HCT116 (cell line): Measurements from ENCODE around the gene LDLRAD4. TPM values are rescaled to one million over a fixed set of nuclear protein-coding genes. Genes with fewer than 3 reads are reported as not detected.

ENCODE experiments used
- ATAC-seq: fragments of 200-7000 bp; cut with Tn5 transposase; 2 replicates; pipeline ENCODE4 v1.9.1; 2020; ENCODE audit warnings: mild to moderate bottlenecking, moderate library complexity
- BruUV-seq: library from RNA; stranded (reverse); fragments of 400-500 nt; replicated peaks from 2 replicates; lab custom pipeline; 2021; lab: Mats Ljungman, UMichigan
- CTCF ChIA-PET: fragments of 300-600 bp; sonication (Branson Sonifier 250); formaldehyde crosslinking; loops from one replicate; lab custom pipeline; 2021; ENCODE audit warnings: antibody characterized with exemption; lab: Charles Lee
- POLR2A ChIA-PET: fragments of 300-600, 350-600 bp; sonication (Branson Sonifier 250); formaldehyde crosslinking; loops from one replicate; lab custom pipeline; 2021; ENCODE audit warnings: antibody characterized with exemption; lab: Charles Lee
- RAD21 ChIA-PET, 2 experiments: fragments of 300-600 bp; sonication (Branson Sonifier 250); formaldehyde crosslinking; loops; one replicate each; lab custom pipeline; 2023; ENCODE audit warnings: low total read pairs in 2 of 2; ENCODE audit not compliant: uncharacterized antibody in 2 of 2, unreplicated experiment in 2 of 2, low non-redundant PET in 1 of 2; lab: Charles Lee
- DNase-seq: peaks from one replicate; pipeline ENCODE4 v3.0.0-alpha.2; 2010; ENCODE audit warnings: low read depth, low spot score
- H2AFZ ChIP-seq: fragments of 200-600 bp; shearing (Covaris generic), sonication (generic); 2 replicates; pipeline ENCODE4 v1.6.1; 2017; ENCODE audit warnings: low read depth, mixed run types, mixed read lengths, antibody characterized with exemption, low read length; ENCODE audit not compliant: poor library complexity, severe bottlenecking
- H3K27ac ChIP-seq: 2 replicates; pipeline ENCODE4 v1.5.1; 2012; ENCODE audit warnings: low read depth, low read length
- H3K27me3 ChIP-seq: fragments of 200-600 bp; sonication (generic); 2 replicates; pipeline ENCODE4 v1.6.1; 2016; ENCODE audit warnings: mixed run types, low read length, mixed read lengths; ENCODE audit not compliant: insufficient read depth
- H3K36me3 ChIP-seq, 2 experiments: fragments of 200-500 bp in 1 of 2; fragments of 200-600 bp in 1 of 2; sonication (Bioruptor generic) in 1 of 2; sonication (generic) in 1 of 2; 2 replicates each; pipeline versions ENCODE4 v1.5.1 to v1.6.1; 2014 to 2016; ENCODE audit warnings: low read length in 2 of 2, inconsistent platforms in 1 of 2, mixed read lengths in 1 of 2, mixed run types in 1 of 2; ENCODE audit not compliant: insufficient read depth in 2 of 2, control insufficient read depth in 1 of 2
- H3K4me1 ChIP-seq, 2 experiments: fragments of 200-600 bp in 1 of 2; sonication (generic) in 1 of 2; 2 replicates each; pipeline versions ENCODE4 v1.5.1 to v1.6.1; 2012 to 2017; ENCODE audit warnings: low read length in 2 of 2, inconsistent platforms in 1 of 2, mild to moderate bottlenecking in 1 of 2, mixed read lengths in 1 of 2, mixed run types in 1 of 2, moderate library complexity in 1 of 2; ENCODE audit not compliant: insufficient read depth in 2 of 2, control insufficient read depth in 1 of 2
- H3K4me2 ChIP-seq: fragments of 200-600 bp; sonication (generic); 2 replicates; pipeline ENCODE4 v1.6.1; 2017; ENCODE audit warnings: mixed run types, low read length, mixed read lengths
- H3K4me3 ChIP-seq, 2 experiments: fragments of 200-600 bp in 1 of 2; sonication (generic) in 1 of 2; replicated peaks in 1 of 2; 2 replicates each; pipeline ENCODE4 v1.5.1; 2011 to 2016; ENCODE audit warnings: low read length in 2 of 2, control low read depth in 1 of 2, low read depth in 1 of 2, mild to moderate bottlenecking in 1 of 2, mixed read lengths in 1 of 2, mixed run types in 1 of 2
- H3K79me2 ChIP-seq: fragments of 200-600 bp; sonication (generic); 2 replicates; pipeline ENCODE4 v1.6.1; 2017; ENCODE audit warnings: mild to moderate bottlenecking, mixed run types, low read length, moderate library complexity, mixed read lengths; ENCODE audit not compliant: insufficient read depth
- H3K9ac ChIP-seq: fragments of 200-600 bp; sonication (generic); 2 replicates; pipeline ENCODE4 v1.6.1; 2016; ENCODE audit warnings: low read length, mixed read lengths
- H3K9me2 ChIP-seq: fragments of 200-600 bp; sonication (generic), shearing (Covaris generic); 2 replicates; pipeline ENCODE4 v1.6.1; 2017; ENCODE audit warnings: mixed run types, mild to moderate bottlenecking, moderate library complexity; ENCODE audit not compliant: insufficient read depth
- H3K9me3 ChIP-seq, 2 experiments: fragments of 200-500 bp in 1 of 2; fragments of 200-600 bp in 1 of 2; sonication (Bioruptor generic) in 1 of 2; sonication (generic) in 1 of 2; 2 replicates each; pipeline ENCODE4 v1.6.1; 2014 to 2017; ENCODE audit warnings: low read length in 2 of 2, mixed read lengths in 2 of 2, inconsistent platforms in 1 of 2, low read depth in 1 of 2, mild to moderate bottlenecking in 1 of 2, mixed run types in 1 of 2, moderate library complexity in 1 of 2; ENCODE audit not compliant: control insufficient read depth in 1 of 2, insufficient read depth in 1 of 2
- H4K20me1 ChIP-seq: fragments of 200-600 bp; sonication (generic), shearing (Covaris generic); 2 replicates; pipeline ENCODE4 v1.6.1; 2017; ENCODE audit warnings: mixed run types, mild to moderate bottlenecking, moderate library complexity; ENCODE audit not compliant: insufficient read depth
- CBX3 ChIP-seq: IDR thresholded peaks from 2 replicates; pipeline ENCODE4 v1.6.1; 2012; ENCODE audit warnings: low read depth
- ELF1 ChIP-seq: IDR thresholded peaks from 2 replicates; pipeline ENCODE4 v1.6.1; 2012; ENCODE audit warnings: low read depth, borderline replicate concordance
- EZH2phosphoT487 ChIP-seq: fragments of 200-600 bp; IDR thresholded peaks from 2 replicates; pipeline ENCODE4 v1.6.1; 2018; ENCODE audit warnings: antibody characterized with exemption, borderline replicate concordance
- MAX ChIP-seq: IDR thresholded peaks from 2 replicates; pipeline ENCODE4 v1.6.1; 2012
- POLR2AphosphoS5 ChIP-seq: IDR thresholded peaks from 2 replicates; pipeline ENCODE4 v1.6.1; 2011; ENCODE audit warnings: mild to moderate bottlenecking, low read depth, low read length, moderate library complexity
- REST ChIP-seq: IDR thresholded peaks from 2 replicates; pipeline ENCODE4 v1.6.1; 2012; ENCODE audit warnings: low read depth
- SIN3A ChIP-seq: IDR thresholded peaks from 2 replicates; pipeline ENCODE4 v1.6.1; 2012; ENCODE audit warnings: low read depth
- ZBTB33 ChIP-seq: IDR thresholded peaks from 2 replicates; pipeline ENCODE4 v1.6.1; 2011; ENCODE audit warnings: mild to moderate bottlenecking, low read length, moderate library complexity; ENCODE audit not compliant: insufficient replicate concordance; ENCODE audit errors: extremely low read depth
- ZNF274 ChIP-seq: fragments of 200-500 bp; sonication (Bioruptor generic); IDR thresholded peaks from 2 replicates; pipeline ENCODE4 v1.6.1; 2014; ENCODE audit warnings: mild to moderate bottlenecking, low read depth, low read length, inconsistent platforms
- intact Hi-C: fragments of 100-400 bp; cut with micrococcal nuclease; formaldehyde crosslinking; loops from 2 replicates; pipeline ENCODE4 v1.10.0; 2022
- total RNA-seq: library from RNA; stranded (reverse); gene quantifications from one replicate; pipeline ENCODE4 v1.2.1, GENCODE V29; 2021; ENCODE audit not compliant: unreplicated experiment
- TF ChIP-seq, protein P1 (sequence below), 3 experiments: fragments of 200-600 bp in 1 of 3; sonication (generic) in 1 of 3; IDR thresholded peaks in 2 of 3; conservative IDR thresholded peaks in 1 of 3; 2 replicates each; pipeline ENCODE4 v1.5.1; 2012 to 2017; ENCODE audit warnings: low read depth in 2 of 3, low read length in 2 of 3, antibody characterized with exemption in 1 of 3, borderline replicate concordance in 1 of 3, control low read depth in 1 of 3, mild to moderate bottlenecking in 1 of 3, mixed read lengths in 1 of 3, mixed run types in 1 of 3, moderate library complexity in 1 of 3; ENCODE audit not compliant: insufficient read depth in 1 of 3

The LDLRAD4 gene
- total RNA-seq, 1 experiment from 2014 or later = 1.2 TPM

GRCh38 chr18:13309031-13309747 is 90.6 kb downstream of the LDLRAD4 start:
- POLR2A ChIA-PET = no interaction called here
- DNase-seq = no peak
- no peak overlapping the region for H3K9ac ChIP-seq
- H4K20me1 ChIP-seq = no peaks in the 10 kb centered on the region
- no peaks in the 10 kb centered on the region for H3K9me2 ChIP-seq
- no peak overlapping the region for H3K4me3 ChIP-seq
- no peak overlapping the region for H3K4me2 ChIP-seq
- TF ChIP-seq POLR2AphosphoS5 (no peak), REST (no peak), ZNF274 (no peak), SIN3A (no peak), CBX3 (no peak), ZBTB33 (no peak), EZH2phosphoT487 (no peak), ELF1 (no peak), MAX (no peak)
- TF ChIP-seq, protein P1, sequence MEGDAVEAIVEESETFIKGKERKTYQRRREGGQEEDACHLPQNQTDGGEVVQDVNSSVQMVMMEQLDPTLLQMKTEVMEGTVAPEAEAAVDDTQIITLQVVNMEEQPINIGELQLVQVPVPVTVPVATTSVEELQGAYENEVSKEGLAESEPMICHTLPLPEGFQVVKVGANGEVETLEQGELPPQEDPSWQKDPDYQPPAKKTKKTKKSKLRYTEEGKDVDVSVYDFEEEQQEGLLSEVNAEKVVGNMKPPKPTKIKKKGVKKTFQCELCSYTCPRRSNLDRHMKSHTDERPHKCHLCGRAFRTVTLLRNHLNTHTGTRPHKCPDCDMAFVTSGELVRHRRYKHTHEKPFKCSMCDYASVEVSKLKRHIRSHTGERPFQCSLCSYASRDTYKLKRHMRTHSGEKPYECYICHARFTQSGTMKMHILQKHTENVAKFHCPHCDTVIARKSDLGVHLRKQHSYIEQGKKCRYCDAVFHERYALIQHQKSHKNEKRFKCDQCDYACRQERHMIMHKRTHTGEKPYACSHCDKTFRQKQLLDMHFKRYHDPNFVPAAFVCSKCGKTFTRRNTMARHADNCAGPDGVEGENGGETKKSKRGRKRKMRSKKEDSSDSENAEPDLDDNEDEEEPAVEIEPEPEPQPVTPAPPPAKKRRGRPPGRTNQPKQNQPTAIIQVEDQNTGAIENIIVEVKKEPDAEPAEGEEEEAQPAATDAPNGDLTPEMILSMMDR (IDR thresholded peaks at IDR 0.05 in 2 of 3, conservative IDR thresholded peaks at IDR 0.05 in 1 of 3; ENCODE audit: borderline replicate concordance in 1 of 3, insufficient read depth in 1 of 3, low read depth in 2 of 3, low read length in 2 of 3) = no peak
- H2AFZ ChIP-seq = no peak overlapping the region
- H3K4me1 ChIP-seq = no peaks in the 10 kb centered on the region
- BruUV-seq = no TSS peak
- ATAC-seq = no peak
- H3K9me3 ChIP-seq = no peaks in the 10 kb centered on the region
- H3K27ac ChIP-seq = no peak overlapping the region
- CTCF ChIA-PET = no interaction called here
- H3K27me3 ChIP-seq = 0 out of 2 replicates have a peak, but pooled peaks cover 5% of the 10 kb centered on the region
- H3K79me2 ChIP-seq = no peaks in the 10 kb centered on the region
- intact Hi-C loops = no loop called here
- H3K36me3 ChIP-seq = no peaks in the 10 kb centered on the region
- RAD21 ChIA-PET = no interaction called here
